Neural progenitor cell (in vitro differentiated cells): ENCODE measurements around the gene HK2. TPM values are rescaled to one million over a fixed set of nuclear protein-coding genes. Genes with fewer than 3 reads are reported as not detected.
"Not testable (repeated sequence)": the region's sequence is repeated elsewhere in the genome, so short reads cannot be mapped to it uniquely, and the experiment has no call there.

ENCODE experiments used
- DNase-seq: peaks from one replicate; pipeline ENCODE4 v3.0.0-alpha.2; 2016; ENCODE audit warnings: low spot score
- H2AFZ ChIP-seq: fragments of 200-600 bp; sonication (generic); replicated peaks from 2 replicates; pipeline ENCODE4 v1.6.1; 2016; ENCODE audit warnings: antibody characterized with exemption
- H3F3A ChIP-seq: fragments of 200-600 bp; sonication (generic); 2 replicates; pipeline ENCODE4 v1.6.1; 2016; ENCODE audit warnings: antibody characterized with exemption, low read depth
- H3K27ac ChIP-seq: fragments of 200-600 bp; sonication (generic); 2 replicates; pipeline ENCODE4 v1.5.1; 2016; ENCODE audit warnings: mild to moderate bottlenecking
- H3K27me3 ChIP-seq: fragments of 200-600 bp; sonication (generic); 2 replicates; pipeline ENCODE4 v1.6.1; 2016; ENCODE audit warnings: mild to moderate bottlenecking, moderate library complexity
- H3K36me3 ChIP-seq: fragments of 200-600 bp; sonication (generic); 2 replicates; pipeline ENCODE4 v1.5.1; 2016
- H3K4me1 ChIP-seq: fragments of 200-600 bp; sonication (generic); 2 replicates; pipeline ENCODE4 v1.6.1; 2016; ENCODE audit warnings: mixed run types
- H3K4me2 ChIP-seq: fragments of 200-600 bp; sonication (generic); 2 replicates; pipeline ENCODE4 v1.6.1; 2016
- H3K4me3 ChIP-seq: fragments of 200-600 bp; sonication (generic); 2 replicates; pipeline ENCODE4 v1.5.1; 2016
- H3K79me2 ChIP-seq: fragments of 200-600 bp; sonication (generic); 2 replicates; pipeline ENCODE4 v1.6.1; 2016; ENCODE audit warnings: low read depth
- H3K9ac ChIP-seq: fragments of 200-600 bp; sonication (generic); 2 replicates; pipeline ENCODE4 v1.6.1; 2016
- H3K9me3 ChIP-seq: fragments of 200-600 bp; sonication (generic); 2 replicates; pipeline ENCODE4 v1.5.1; 2016; ENCODE audit warnings: low read depth
- H4K20me1 ChIP-seq: fragments of 200-600 bp; sonication (generic); 2 replicates; pipeline ENCODE4 v1.6.1; 2016; ENCODE audit warnings: low read depth
- H3K27ac Mint-ChIP-seq: 3 replicates; pipeline ENCODE4 v1.8.0; 2021; ENCODE audit warnings: mixed read lengths
- H3K27me3 Mint-ChIP-seq: 2 replicates; pipeline ENCODE4 v1.8.0; 2022; ENCODE audit warnings: low read depth, mild to moderate bottlenecking, inconsistent platforms, moderate library complexity, mixed read lengths; ENCODE audit not compliant: insufficient read depth
- H3K36me3 Mint-ChIP-seq: 3 replicates; pipeline ENCODE4 v1.8.0; 2021; ENCODE audit warnings: mixed read lengths
- H3K4me1 Mint-ChIP-seq: 3 replicates; pipeline ENCODE4 v1.8.0; 2021; ENCODE audit warnings: mixed read lengths
- H3K4me3 Mint-ChIP-seq: 3 replicates; pipeline ENCODE4 v1.8.0; 2021; ENCODE audit warnings: mild to moderate bottlenecking, moderate library complexity, mixed read lengths
- H3K9me3 Mint-ChIP-seq: 3 replicates; pipeline ENCODE4 v1.8.0; 2020; ENCODE audit warnings: mixed read lengths
- EZH2 ChIP-seq: fragments of 200-600 bp; sonication (generic); IDR thresholded peaks from 2 replicates; pipeline ENCODE4 v1.6.1; 2017; ENCODE audit warnings: antibody characterized with exemption, mild to moderate bottlenecking, moderate library complexity
- EZH2phosphoT487 ChIP-seq: fragments of 200-600 bp; sonication (generic); IDR thresholded peaks from 2 replicates; pipeline ENCODE4 v1.6.1; 2017; ENCODE audit warnings: antibody characterized with exemption
- total RNA-seq: library from RNA; depleted of rRNA; stranded (reverse); fragments of >200 nt; gene quantifications from 2 replicates; pipeline ENCODE4 v1.2.3, GENCODE V29; 2015; ENCODE audit warnings: low replicate concordance
- TF ChIP-seq, protein P1 (sequence below): fragments of 200-600 bp; sonication (generic); IDR thresholded peaks from 2 replicates; pipeline ENCODE4 v1.5.1; 2017; ENCODE audit warnings: antibody characterized with exemption, mild to moderate bottlenecking

The HK2 gene
- 61.8 and 72.1 TPM in 2 replicates for total RNA-seq

DNA sequence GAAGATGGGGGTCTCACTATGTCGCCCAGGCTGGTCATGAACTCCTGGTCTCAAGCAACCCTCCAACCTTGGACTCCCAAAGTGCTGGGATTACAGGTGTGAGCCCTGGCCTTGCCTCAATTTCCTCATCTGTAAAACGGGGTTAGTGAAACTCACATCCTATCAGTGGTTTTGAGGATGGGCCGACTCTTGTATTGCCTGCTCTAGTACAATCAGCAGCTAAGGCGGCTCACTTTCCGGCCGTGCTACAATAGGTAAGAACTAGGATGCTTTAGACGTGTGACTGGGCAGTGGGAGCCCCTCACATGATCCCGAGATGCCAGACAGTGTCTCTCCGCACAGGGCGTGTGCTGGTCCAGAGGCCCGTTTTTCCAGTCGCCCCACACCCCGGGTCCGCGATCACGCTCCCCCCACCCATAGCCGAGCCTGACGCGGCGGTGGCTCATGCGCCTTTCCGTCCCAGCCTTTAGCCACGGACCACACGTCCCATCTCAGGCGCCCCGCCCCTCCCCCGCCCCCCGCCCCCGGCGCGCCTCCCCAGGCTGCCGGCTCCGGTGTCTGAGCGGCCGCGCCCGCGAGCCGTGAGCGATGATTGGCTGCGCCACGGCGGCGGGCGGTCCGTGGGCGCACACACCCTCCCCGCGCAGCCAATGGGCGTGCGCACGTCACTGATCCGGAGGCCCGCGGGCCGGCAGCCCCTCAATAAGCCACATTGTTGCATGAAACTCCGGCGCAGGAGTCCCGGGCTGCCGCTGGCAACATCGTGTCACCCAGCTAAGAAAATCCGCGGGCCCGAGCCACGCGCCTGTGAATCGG, at the start of gene HK2:
Gene HK2, plus strand, starts transcription at position 710 of the 816 bp plus-strand sequence. CDS start 454 bp downstream, outside the sequence.
- H3K36me3 ChIP-seq, result no peaks in the 10 kb centered on the region
- H3K36me3 Mint-ChIP-seq, result peaks cover 15% of the 10 kb centered on the region
- peak within 1 kb of the TSS; percentile 81 for H2AFZ ChIP-seq
- H3K27me3 ChIP-seq, result peaks cover 5% of the 10 kb centered on the region
- H3K9ac ChIP-seq, result peak within 1 kb of the TSS; percentile 61
- peak within 1 kb of the TSS; percentile 100 for H3K4me3 Mint-ChIP-seq
- H3K27me3 Mint-ChIP-seq, result peaks cover 6% of the 10 kb centered on the region
- peaks cover 47% of the 10 kb centered on the region for H3K79me2 ChIP-seq
- peak within 1 kb of the TSS; percentile 91 for H3K4me2 ChIP-seq
- peaks cover 30% of the 10 kb centered on the region for H3K4me1 Mint-ChIP-seq
- TF ChIP-seq, protein P1, sequence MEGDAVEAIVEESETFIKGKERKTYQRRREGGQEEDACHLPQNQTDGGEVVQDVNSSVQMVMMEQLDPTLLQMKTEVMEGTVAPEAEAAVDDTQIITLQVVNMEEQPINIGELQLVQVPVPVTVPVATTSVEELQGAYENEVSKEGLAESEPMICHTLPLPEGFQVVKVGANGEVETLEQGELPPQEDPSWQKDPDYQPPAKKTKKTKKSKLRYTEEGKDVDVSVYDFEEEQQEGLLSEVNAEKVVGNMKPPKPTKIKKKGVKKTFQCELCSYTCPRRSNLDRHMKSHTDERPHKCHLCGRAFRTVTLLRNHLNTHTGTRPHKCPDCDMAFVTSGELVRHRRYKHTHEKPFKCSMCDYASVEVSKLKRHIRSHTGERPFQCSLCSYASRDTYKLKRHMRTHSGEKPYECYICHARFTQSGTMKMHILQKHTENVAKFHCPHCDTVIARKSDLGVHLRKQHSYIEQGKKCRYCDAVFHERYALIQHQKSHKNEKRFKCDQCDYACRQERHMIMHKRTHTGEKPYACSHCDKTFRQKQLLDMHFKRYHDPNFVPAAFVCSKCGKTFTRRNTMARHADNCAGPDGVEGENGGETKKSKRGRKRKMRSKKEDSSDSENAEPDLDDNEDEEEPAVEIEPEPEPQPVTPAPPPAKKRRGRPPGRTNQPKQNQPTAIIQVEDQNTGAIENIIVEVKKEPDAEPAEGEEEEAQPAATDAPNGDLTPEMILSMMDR, result no peak
- TF ChIP-seq EZH2phosphoT487 (no peak), EZH2 (no peak)
- peak within 1 kb of the TSS; percentile 25 for H3K27ac Mint-ChIP-seq
- peaks cover 34% of the 10 kb centered on the region for H3F3A ChIP-seq
- H3K4me1 ChIP-seq, result peaks cover 13% of the 10 kb centered on the region
- H3K9me3 ChIP-seq, result no peaks in the 10 kb centered on the region
- H3K27ac ChIP-seq, result peak within 1 kb of the TSS; percentile 36
- peaks cover 45% of the 10 kb centered on the region for H4K20me1 ChIP-seq
- peak within 1 kb of the TSS; percentile 95 for H3K4me3 ChIP-seq
- H3K9me3 Mint-ChIP-seq, result peaks cover 4% of the 10 kb centered on the region
- DNase-seq, result peak; percentile 98

DNA sequence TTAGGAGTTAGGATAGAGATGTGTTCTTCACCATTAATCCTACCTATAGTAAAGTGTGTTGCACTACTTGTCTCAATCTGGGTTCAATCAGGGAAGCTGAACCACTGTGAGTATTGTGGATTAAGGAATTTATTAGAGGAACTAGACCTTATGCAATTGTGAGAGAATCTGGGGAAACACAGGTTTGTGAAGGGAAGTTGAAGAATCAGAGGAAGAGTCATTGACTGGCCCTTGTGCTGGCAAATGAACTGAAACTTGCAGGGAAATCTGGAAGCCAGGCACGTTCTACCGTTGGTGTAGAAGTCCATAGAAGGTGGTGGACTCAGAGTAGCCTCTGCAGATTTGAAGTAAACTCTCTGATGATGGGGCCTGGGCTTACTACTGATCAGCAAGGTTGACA, 44.7 kb upstream of the HK2 start:
- H3K9me3 ChIP-seq, result no peaks in the 10 kb centered on the region
- no peak overlapping the region for H3K27ac ChIP-seq
- H3K4me3 ChIP-seq, result no peak overlapping the region
- no peak overlapping the region for H2AFZ ChIP-seq
- Mint-ChIP-seq H3K4me1 (no peaks in the 10 kb centered on the region), H3K36me3 (peaks cover 1% of the 10 kb centered on the region), H3K4me3 (no peak overlapping the region), H3K9me3 (peaks cover 32% of the 10 kb centered on the region), H3K27me3 (peaks cover 8% of the 10 kb centered on the region), H3K27ac (no peak overlapping the region)
- no peaks in the 10 kb centered on the region for H3F3A ChIP-seq
- H3K79me2 ChIP-seq, result no peaks in the 10 kb centered on the region
- H3K4me1 ChIP-seq, result peaks cover 2% of the 10 kb centered on the region
- no peak for DNase-seq
- no peaks in the 10 kb centered on the region for H4K20me1 ChIP-seq
- no peak overlapping the region for H3K9ac ChIP-seq
- H3K36me3 ChIP-seq, result no peaks in the 10 kb centered on the region
- H3K4me2 ChIP-seq, result no peak overlapping the region
- TF ChIP-seq EZH2 (no peak), EZH2phosphoT487 (no peak)
- TF ChIP-seq, protein P1, result no peak
- no peaks in the 10 kb centered on the region for H3K27me3 ChIP-seq

DNA sequence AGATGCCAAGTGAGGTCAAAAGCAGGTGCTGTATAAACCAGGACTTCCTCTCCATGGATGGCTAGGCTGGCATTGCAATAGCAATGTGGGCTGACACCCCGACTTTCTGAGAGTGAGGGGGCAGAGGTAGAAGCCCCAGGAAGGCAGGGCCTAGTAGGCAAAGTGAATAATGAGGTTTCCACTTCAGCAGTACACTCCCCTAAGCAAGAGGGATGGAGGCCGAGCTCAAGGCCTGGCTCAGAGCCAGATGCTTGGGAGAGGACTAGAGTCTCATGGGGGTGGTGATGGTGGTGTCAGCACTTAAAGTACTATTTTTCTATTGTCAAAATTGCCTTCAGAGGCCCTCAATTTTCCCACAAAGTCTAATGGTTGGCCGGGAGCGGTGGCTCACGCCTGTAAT, 41.6 kb upstream of the HK2 start:
- no peak for DNase-seq
- H3K36me3 ChIP-seq, result no peaks in the 10 kb centered on the region
- no peaks in the 10 kb centered on the region for H3K4me1 Mint-ChIP-seq
- no peak overlapping the region for H3K4me3 ChIP-seq
- H3K4me2 ChIP-seq, result no peak overlapping the region
- H3K4me3 Mint-ChIP-seq, result no peak overlapping the region
- H3K27me3 ChIP-seq, result no peaks in the 10 kb centered on the region
- TF ChIP-seq, protein P1, result no peak
- no peak for TF ChIP-seq EZH2
- no peak for TF ChIP-seq EZH2phosphoT487
- H3K9ac ChIP-seq, result no peak overlapping the region
- H3K9me3 Mint-ChIP-seq, result peaks cover 28% of the 10 kb centered on the region
- H4K20me1 ChIP-seq, result no peaks in the 10 kb centered on the region
- H3K4me1 ChIP-seq, result no peaks in the 10 kb centered on the region
- no peak overlapping the region for H3K27ac Mint-ChIP-seq
- no peaks in the 10 kb centered on the region for H3K79me2 ChIP-seq
- no peaks in the 10 kb centered on the region for H3K36me3 Mint-ChIP-seq
- H3K27ac ChIP-seq, result no peak overlapping the region
- no peaks in the 10 kb centered on the region for H3K9me3 ChIP-seq
- peaks cover 7% of the 10 kb centered on the region for H3K27me3 Mint-ChIP-seq
- H3F3A ChIP-seq, result no peaks in the 10 kb centered on the region
- H2AFZ ChIP-seq, result no peak overlapping the region

DNA sequence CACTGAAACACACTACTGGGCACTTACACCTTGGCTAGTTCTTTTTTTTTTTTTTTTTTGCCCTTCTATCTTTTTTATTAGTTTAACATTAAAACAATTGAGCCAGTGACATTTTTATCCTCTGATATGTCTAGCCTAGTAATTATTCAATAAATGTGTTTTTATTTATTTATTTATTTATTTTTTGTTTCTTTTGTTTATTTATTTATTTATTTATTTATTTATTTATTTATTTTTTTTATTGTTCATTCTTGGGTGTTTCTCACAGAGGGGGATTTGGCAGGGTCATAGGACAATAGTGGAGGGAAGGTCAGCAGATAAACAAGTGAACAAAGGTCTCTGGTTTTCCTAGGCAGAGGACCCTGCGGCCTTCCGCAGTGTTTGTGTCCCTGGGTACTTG, 39.0 kb upstream of the HK2 start:
- H2AFZ ChIP-seq, H3K36me3 Mint-ChIP-seq, H3K4me3 ChIP-seq, H3K27ac ChIP-seq, H3K79me2 ChIP-seq, H3K27me3 ChIP-seq, DNase-seq, H3K4me1 ChIP-seq, H3K4me1 Mint-ChIP-seq, H3K27ac Mint-ChIP-seq, H3K9ac ChIP-seq, H3K36me3 ChIP-seq, H3K27me3 Mint-ChIP-seq, H3K4me2 ChIP-seq, H3K4me3 Mint-ChIP-seq, H3K9me3 ChIP-seq, H4K20me1 ChIP-seq, H3F3A ChIP-seq: not testable (repeated sequence)
- H3K9me3 Mint-ChIP-seq, result peaks cover 16% of the 10 kb centered on the region
